Panc1 (cell line): ENCODE data around the gene EMILIN3.

Source experiments
- CTCF ChIP-seq: fragments of 450-650 bp; IDR thresholded peaks from 2 replicates; pipeline ENCODE4 v1.5.1; 2017; ENCODE audit warnings: mild to moderate bottlenecking
- POLR2AphosphoS5 ChIP-seq: IDR thresholded peaks from 2 replicates; pipeline ENCODE4 v1.6.1; 2012; ENCODE audit warnings: mild to moderate bottlenecking, low read depth, low read length, moderate library complexity
- SIN3A ChIP-seq: IDR thresholded peaks from 2 replicates; pipeline ENCODE4 v1.6.1; 2012; ENCODE audit warnings: low read depth, mild to moderate bottlenecking, low read length, moderate library complexity, borderline replicate concordance; ENCODE audit not compliant: insufficient read depth
- TCF7L2 ChIP-seq: IDR thresholded peaks from 2 replicates; pipeline ENCODE4 v1.6.1; 2011; ENCODE audit warnings: mild to moderate bottlenecking, low read depth, low read length, inconsistent platforms

DNA sequence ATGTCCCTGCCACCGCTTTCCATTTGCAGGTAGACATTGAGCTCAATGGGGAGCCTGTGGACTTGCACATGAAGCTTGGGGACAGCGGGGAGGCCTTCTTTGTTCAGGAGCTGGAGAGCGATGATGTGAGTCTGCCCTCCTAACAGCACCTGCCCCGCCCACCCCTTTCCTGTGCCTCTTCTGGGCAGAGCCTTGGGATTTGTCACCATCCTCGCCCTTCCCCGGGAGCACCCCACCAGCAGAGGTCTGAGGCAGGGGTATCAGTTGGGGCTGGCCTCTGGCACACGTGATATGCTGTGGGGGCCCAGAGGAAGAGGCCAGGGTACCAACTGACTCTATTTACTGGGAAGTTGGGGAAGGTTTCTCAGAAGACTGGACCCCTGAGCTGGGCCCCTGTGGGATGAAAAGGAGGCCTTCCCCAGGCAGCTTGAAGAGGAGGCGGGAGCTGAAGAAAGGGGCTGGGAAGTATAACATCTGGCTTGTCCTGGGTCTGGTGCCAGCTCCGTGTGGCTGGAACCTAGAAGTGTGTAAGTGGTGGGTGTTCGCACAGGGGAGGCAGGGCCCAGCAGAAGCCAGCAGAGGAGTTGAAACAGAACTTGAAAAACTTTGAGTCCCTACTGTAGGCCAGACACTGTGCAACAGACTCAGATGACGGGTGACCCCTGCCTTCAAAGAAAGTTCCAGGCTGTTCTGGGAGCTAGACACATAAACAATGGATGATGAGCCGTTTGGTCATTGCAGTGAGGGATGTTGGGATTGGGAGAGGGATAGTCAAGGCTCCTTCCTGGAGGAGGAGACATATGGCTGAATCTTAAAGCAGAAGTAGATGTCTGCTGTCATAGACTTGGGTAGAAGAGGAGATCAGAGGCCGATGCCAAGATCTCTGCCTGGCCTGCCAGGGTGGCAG lies 18.8 kb downstream of the EMILIN3 start:
- no peak for TF ChIP-seq TCF7L2
- no peak for TF ChIP-seq CTCF
- no peak for TF ChIP-seq SIN3A
- no peak for TF ChIP-seq POLR2AphosphoS5
